ENCODE measurements around the gene EPHA4.

Gene EPHA4

DNA sequence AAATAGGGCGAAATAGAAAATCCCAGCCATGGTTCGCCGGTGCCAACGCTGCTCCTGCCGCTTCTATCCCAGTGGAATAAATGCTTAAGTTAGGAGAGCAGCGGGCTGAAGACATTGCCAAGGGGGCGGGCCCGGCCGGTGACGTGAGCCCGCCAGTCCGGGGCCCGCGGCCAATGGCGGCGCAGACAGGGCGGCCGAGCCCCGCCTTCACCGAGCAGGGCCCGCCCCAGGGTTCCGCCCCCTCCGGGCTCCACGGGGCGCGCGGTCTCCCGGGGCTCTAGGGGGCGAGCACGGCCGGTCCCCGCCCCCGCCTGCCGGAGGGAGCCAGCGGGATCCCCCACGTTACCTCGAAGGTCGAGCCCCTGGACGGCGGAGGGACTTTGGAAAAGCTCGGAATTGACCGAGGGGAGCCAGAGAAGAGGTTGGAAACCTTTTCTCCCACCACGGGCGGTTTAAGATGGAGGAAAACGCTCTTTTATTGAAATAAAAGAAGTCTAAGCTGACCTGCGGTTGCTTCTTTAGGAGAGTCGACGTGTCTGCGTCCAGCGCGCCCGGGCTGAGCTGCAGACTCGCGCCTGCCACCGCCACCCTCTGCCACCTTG lies at the start of gene EPHA4:
EPHA4 (minus strand) TSS at position 86 of the 602 bp plus-strand sequence; CDS start at position 30, 56 bp downstream.
- TF ChIP-seq, protein P1, sequence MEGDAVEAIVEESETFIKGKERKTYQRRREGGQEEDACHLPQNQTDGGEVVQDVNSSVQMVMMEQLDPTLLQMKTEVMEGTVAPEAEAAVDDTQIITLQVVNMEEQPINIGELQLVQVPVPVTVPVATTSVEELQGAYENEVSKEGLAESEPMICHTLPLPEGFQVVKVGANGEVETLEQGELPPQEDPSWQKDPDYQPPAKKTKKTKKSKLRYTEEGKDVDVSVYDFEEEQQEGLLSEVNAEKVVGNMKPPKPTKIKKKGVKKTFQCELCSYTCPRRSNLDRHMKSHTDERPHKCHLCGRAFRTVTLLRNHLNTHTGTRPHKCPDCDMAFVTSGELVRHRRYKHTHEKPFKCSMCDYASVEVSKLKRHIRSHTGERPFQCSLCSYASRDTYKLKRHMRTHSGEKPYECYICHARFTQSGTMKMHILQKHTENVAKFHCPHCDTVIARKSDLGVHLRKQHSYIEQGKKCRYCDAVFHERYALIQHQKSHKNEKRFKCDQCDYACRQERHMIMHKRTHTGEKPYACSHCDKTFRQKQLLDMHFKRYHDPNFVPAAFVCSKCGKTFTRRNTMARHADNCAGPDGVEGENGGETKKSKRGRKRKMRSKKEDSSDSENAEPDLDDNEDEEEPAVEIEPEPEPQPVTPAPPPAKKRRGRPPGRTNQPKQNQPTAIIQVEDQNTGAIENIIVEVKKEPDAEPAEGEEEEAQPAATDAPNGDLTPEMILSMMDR (conservative IDR thresholded peaks at IDR 0.05; ENCODE audit: low read depth) = no peak; the same call in 1 of the 2 replicates
- CTCF ChIA-PET = interaction anchor here (0.7 to 1.6 kb wide), 4 partner anchors 443 to 1324 kb away, joined by 3 read pairs; no protein-coding TSS in a partner anchor
- POLR2A ChIA-PET (ENCODE audit: low non-redundant PET) = no interaction called here
- H3K27ac ChIP-seq = peak within 1 kb of the TSS; percentile 61
- DNase-seq (ENCODE audit: low spot score) = peak; percentile 93

GRCh38 chr2:221618007-221618406 lies 45.9 kb upstream of the EPHA4 start:
- ChIA-PET POLR2A (ENCODE audit: low non-redundant PET) (no interaction called here), CTCF (no interaction called here)
- TF ChIP-seq, protein P1 (conservative IDR thresholded peaks at IDR 0.05; ENCODE audit: low read depth) = no peak
- no peak overlapping the region for H3K27ac ChIP-seq
- DNase-seq (ENCODE audit: low spot score) = no peak

- CTCF ChIA-PET = no interaction called here
- TF ChIP-seq, protein P1 (conservative IDR thresholded peaks at IDR 0.05; ENCODE audit: low read depth) = no peak
- H3K27ac ChIP-seq = no peak overlapping the region
- DNase-seq (ENCODE audit: low spot score) = no peak
- POLR2A ChIA-PET (ENCODE audit: low non-redundant PET) = no interaction called here
Observed at GRCh38 chr2:221616561-221616960, 44.5 kb upstream of the EPHA4 start.

DNA sequence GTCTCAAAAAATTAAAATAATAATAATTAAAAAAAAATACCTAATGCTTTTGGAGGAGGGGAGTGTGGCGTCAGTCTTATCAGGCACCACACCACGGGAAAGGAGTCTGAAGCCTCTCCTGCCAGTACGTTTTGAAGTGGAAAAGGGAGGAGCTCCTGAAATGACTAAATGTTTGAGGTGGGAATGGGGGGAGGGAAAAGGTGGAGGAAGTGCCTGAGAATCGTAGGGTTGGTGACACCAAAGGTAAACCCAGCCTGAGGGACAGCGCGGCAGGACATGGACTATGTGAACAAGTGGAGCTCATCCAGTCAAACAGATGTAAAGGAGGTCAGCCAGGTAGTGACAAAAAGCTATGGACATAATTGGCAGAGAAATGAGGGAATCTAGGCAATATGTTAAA lies 42.2 kb upstream of the EPHA4 start:
- TF ChIP-seq, protein P1 (conservative IDR thresholded peaks at IDR 0.05; ENCODE audit: low read depth) = no peak
- ChIA-PET CTCF (no interaction called here), POLR2A (ENCODE audit: low non-redundant PET) (no interaction called here)
- H3K27ac ChIP-seq = no peak overlapping the region
- DNase-seq (ENCODE audit: low spot score) = no peak

- DNase-seq (ENCODE audit: low spot score) = no peak
- TF ChIP-seq, protein P1 (conservative IDR thresholded peaks at IDR 0.05; ENCODE audit: low read depth) = no peak
- ChIA-PET CTCF (no interaction called here), POLR2A (ENCODE audit: low non-redundant PET) (no interaction called here)
- no peak overlapping the region for H3K27ac ChIP-seq
Observed at GRCh38 chr2:221612800-221613199, 40.7 kb upstream of the EPHA4 start.

GRCh38 chr2:221612161-221612560 lies 40.1 kb upstream of the EPHA4 start:
- TF ChIP-seq, protein P1 (conservative IDR thresholded peaks at IDR 0.05; ENCODE audit: low read depth) = no peak
- no peak overlapping the region for H3K27ac ChIP-seq
- POLR2A ChIA-PET (ENCODE audit: low non-redundant PET) = no interaction called here
- DNase-seq (ENCODE audit: low spot score) = no peak
- CTCF ChIA-PET = no interaction called here
